HG03066 (cell line): Measurements from ENCODE around the gene SIX3.

ENCODE experiments used
- ATAC-seq: cut with Tn5 transposase; IDR thresholded peaks from one replicate; pipeline ENCODE4 v1.9.1; 2021; ENCODE audit warnings: low read depth; ENCODE audit not compliant: unreplicated experiment

Gene SIX3

GRCh38 chr2:44954889-44955592 is 13.5 kb downstream of the SIX3 start:
- ATAC-seq: no peak

- peak; percentile 62 for ATAC-seq
These were observed 14.3 kb downstream of the SIX3 start for GRCh38 chr2:44955593-44956392.

- ATAC-seq: no peak
These were observed 15.3 kb downstream of the SIX3 start for GRCh38 chr2:44956843-44957242.

GRCh38 chr2:44957656-44958327 is 16.3 kb downstream of the SIX3 start:
- no peak for ATAC-seq

GRCh38 chr2:44959855-44960254 is 18.4 kb downstream of the SIX3 start:
- no peak for ATAC-seq

GRCh38 chr2:44960871-44961270 is 19.4 kb downstream of the SIX3 start:
- no peak for ATAC-seq

- ATAC-seq: no peak
These were observed 20.7 kb downstream of the SIX3 start for GRCh38 chr2:44962176-44962695.

- no peak for ATAC-seq
These were observed 23.3 kb downstream of the SIX3 start for GRCh38 chr2:44964752-44965236.

GRCh38 chr2:44965684-44966083 is 24.2 kb downstream of the SIX3 start:
- no peak for ATAC-seq

DNA sequence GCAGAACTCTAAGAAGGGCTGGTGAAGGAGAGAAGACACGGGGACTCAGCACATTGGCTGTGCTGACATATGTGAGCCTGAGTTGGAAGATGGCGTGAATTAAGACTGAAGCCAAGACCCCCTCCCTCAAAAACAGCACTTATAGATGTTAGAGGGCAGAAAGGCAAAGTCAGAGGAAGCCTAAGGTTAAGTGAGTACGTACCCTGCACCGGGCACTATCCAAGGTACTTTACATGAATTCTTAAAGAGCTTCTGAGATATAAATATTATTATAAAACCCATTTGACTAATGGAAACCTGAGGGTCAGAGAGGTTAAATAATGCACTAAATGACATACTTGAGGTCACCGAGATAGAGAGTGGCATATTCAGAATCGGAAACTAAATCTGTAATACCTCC is 25.6 kb downstream of the SIX3 start:
- ATAC-seq: no peak

DNA sequence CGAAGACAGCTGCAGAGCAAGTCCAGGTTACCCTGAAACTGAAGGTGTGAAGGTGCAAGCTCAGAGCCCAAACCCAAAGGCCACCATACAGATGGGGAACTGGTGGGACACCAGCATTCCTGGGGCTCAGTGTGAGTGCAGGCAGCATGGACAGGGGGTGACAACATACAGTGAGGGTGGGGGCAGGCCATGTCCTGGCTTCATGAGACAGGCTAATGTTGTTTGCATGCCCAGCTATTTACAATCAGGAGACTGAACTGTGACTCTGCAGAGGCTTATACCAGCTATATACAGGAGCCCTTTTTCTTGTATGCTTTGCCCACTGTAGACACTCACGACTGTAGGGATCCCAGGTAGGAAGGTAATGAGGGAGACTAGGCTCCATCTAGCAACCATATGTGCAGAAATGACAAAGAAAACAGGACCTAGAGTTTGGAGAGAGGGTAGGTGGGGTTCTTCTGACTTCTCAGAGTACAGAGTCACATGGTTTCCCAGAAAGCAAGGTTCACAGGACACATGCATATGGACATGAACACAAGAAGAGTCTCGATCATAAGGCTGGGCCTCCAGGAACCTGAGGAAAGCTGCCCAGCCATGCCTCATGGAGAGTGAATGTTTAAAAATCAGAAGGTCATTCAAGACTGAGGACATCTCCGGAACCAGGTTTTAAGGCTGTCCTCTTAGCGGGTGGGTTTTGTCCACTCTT is 26.4 kb downstream of the SIX3 start:
- ATAC-seq: no peak

DNA sequence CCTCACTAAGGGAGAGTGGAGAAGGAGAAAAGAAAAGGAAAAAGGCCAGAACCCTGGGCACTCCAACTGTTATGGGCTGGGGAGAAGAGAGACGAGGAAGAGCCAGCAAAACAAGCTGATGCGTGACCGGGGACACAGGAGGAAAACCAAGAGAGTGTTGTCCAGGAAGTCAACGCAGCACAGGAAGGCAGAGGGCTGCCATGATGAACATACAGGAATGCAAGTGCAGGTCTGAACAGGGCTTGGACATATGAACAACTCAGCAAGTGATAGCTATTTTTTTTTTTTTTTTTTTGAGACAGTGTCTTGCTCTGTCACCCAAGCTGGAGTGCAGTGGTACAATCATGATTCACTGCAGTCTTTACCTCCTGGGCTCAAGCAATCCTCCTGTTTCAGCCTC is 28.4 kb downstream of the SIX3 start:
- ATAC-seq: no peak

DNA sequence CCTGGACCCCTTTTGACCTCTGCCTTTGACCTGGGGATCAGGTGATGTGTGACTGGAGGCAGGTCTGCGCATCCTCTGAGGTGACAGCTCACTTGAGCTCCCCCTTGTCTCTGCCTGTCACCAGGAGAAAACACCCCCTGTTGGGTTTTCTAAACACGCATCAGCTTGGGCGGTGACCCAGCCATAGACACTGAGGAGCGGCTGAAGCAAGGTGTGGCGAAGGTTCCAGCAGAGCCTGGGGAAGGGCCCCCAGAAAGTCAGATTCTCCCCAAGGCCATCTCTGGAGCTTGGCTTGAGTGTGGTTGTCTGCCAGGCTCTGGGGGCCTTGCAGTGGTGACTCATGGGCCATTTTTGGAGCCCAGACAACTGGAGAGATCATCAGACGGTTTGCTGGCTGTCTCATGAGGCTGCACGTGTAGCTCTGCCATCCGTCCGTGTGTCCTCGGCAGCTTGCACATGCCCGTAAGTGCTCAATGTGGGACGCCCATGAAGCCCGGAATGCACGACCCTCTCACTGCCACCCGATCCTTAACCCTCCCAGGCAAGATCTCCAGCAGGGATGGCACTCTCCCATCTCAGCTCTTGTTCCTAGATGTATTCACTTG is 29.4 kb downstream of the SIX3 start:
- no peak for ATAC-seq

- ATAC-seq: no peak
These were observed 31.5 kb downstream of the SIX3 start for GRCh38 chr2:44972771-44973535.

DNA sequence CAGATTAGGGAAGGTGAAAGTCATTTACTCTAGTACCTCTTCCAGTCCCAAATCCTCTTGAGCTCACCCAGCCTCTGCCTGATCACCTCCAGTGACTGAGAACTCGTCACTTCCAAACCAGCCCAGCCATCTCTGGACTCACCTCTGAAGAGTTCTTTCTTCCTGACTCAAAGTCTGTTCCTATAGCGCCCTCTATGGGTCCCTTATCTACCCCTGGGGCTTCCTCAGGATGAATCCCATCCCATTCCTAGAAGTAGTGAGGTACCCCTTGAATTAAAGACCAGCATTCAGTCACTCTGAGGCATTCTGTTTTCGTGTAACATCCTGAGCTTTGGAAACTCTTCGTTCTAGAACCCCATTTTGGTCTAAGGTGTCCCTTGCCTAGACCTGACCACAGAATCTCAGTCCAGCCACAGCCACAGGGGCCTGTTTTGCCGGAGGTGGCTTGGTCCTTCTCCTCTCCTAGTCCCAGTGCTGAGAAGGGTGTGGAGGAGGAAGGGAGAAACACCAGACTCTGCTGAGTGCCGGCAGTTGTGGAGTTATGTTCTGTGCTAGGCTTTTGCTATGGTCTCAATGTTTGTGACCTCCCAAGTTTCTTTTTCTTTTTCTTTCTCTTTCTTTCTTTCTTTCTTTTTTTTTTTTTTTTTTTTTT is 32.7 kb downstream of the SIX3 start:
- ATAC-seq: no peak

- no peak for ATAC-seq
These were observed 34.3 kb downstream of the SIX3 start for GRCh38 chr2:44975571-44976450.

- ATAC-seq: no peak
These were observed 38.1 kb downstream of the SIX3 start for GRCh38 chr2:44979581-44979980.
